Astrocyte of the cerebellum (primary cell): Measurements from ENCODE around the gene KCTD1.

ENCODE experiments used
- DNase-seq: peaks from one replicate; pipeline ENCODE4 v3.0.0-alpha.2; 2011; ENCODE audit warnings: low read depth
- H3K4me3 ChIP-seq: 2 replicates; pipeline ENCODE4 v1.5.1; 2011; ENCODE audit warnings: mild to moderate bottlenecking, low read depth, low read length, moderate library complexity
- in situ Hi-C: cut with HindIII; loops from 2 replicates; pipeline ENCODE4 v1.10.0; 2017; ENCODE audit warnings: low sequenced_read_pairs
- TF ChIP-seq, protein P1 (sequence below): IDR thresholded peaks from 2 replicates; pipeline ENCODE4 v1.5.1; 2012; ENCODE audit warnings: low read length, low read depth, moderate library complexity, mild to moderate bottlenecking; ENCODE audit errors: missing control alignments

The KCTD1 gene

DNA sequence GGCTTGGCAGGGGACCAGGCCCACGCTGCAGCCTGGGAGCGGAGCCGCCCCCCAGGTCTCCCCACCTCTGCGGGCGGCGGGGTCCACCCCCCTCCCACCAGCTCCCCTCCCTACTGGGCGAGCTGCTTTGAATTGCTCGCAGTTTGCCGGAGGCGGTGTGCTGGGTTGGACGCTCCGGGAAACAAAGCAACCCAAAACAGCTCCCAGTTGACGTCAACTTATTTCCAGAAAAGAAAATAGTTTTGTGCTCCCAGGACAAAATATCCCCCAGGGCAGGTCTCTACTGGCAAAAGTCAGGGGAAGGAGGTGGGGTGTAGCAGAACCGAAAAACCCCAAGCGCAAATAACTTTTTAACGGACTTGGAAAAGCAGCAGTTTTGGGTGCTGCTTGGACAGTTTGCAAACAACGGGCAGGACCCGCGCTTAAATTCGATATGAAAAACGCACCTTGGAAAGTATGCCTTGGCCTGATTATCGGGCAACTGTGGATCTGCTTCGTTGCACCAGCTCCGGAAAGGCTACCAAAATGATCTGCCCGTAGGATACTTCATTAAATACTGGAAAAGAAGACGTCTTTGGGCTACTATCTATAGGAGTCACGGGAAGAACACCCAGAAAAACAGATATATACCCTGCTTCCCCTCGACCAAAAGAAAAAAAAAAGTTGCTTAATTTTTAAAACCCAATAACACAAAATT lies 2.8 kb upstream of the KCTD1 start:
- in situ Hi-C loops = no loop called here
- TF ChIP-seq, protein P1, sequence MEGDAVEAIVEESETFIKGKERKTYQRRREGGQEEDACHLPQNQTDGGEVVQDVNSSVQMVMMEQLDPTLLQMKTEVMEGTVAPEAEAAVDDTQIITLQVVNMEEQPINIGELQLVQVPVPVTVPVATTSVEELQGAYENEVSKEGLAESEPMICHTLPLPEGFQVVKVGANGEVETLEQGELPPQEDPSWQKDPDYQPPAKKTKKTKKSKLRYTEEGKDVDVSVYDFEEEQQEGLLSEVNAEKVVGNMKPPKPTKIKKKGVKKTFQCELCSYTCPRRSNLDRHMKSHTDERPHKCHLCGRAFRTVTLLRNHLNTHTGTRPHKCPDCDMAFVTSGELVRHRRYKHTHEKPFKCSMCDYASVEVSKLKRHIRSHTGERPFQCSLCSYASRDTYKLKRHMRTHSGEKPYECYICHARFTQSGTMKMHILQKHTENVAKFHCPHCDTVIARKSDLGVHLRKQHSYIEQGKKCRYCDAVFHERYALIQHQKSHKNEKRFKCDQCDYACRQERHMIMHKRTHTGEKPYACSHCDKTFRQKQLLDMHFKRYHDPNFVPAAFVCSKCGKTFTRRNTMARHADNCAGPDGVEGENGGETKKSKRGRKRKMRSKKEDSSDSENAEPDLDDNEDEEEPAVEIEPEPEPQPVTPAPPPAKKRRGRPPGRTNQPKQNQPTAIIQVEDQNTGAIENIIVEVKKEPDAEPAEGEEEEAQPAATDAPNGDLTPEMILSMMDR = no peak
- peak overlapping the region; percentile 65 for H3K4me3 ChIP-seq
- DNase-seq = no peak

DNA sequence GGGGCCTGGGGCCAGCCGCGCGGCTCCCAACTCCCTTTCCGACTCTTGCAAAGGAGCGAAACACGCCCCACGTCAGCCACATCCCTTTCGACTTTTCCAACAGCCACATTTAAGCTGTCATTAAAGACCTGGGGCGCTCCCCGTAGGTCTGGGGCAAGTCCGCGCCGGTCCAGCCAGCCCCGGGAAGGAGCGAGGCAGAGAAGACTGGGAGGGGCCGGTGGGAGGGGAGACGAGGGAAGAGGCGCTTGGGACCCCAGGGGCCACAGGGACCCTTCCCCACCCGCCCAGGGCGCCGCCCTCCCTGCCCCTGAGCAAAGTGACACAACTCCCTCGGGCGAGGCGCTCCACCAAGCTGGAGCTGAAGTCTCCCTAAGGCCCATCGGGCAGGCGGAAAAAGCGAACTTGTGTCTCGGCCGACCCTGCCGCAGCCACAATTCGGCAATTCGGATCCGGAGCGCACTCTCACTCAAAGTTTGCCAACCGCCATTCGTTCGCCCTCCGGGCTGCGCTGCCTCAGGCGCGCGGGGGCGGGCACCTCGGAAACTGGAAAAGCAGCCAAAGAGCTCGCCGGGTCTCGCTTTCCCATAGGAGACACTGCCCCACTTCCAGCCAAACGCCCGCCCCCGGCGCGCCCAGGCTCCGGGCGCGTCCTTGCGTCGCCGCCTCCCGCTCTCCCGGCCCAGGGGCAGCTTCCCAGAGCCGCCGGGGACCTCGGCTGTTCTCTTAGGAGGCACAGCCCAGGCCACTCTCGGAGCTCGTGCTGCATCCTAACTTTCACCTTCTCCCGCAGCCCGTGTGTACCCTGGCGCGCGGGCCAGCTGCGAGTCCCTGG lies 1.1 kb upstream of the KCTD1 start:
- TF ChIP-seq, protein P1 = no peak
- in situ Hi-C loops = no loop called here
- no peak for DNase-seq

DNA sequence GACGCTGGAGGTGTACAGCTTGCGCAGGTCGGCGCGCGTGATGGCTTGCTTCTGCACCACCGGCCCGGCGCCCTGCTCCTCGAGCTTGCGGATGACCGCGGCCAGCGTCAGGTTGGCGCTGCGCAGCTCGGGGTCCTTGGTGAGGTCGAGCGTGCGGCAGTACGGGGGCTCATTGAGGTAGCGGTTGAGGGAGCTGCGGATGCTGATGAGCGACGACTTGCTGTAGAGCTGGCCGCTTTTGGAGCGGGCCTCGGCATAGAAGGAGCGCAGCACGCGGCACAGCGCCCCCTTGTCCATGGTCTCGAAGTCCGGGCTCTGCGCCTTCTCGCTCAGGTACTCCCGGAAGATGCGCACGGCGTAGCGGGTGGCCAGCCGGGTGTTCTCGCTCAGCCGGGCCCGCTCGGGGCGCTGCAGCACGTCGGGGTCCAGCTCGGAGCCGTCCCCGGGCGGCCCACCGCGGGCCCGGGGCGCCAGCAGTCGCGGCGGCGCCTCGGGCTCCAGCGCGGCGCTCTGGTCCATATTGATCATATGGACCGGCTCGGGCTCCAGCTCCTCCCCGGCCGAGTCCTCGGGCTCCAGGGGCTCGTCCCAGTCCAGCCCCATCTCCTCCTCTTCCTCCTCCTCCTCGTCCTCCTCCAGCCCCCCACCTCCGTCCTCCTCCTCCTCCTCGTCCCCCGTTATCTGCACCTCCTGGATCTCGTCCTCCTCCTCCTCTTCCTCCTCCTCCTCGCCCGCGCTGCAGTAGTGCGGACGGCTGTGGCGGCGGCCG lies 523 bp downstream of the KCTD1 start:
- H3K4me3 ChIP-seq = peak overlapping the region; percentile 65
- TF ChIP-seq, protein P1 = peak; percentile 61
- in situ Hi-C loops = no loop called here
- peak; percentile 57 for DNase-seq

More for the DNA sequence above, 1.1 kb upstream of the KCTD1 start:
- peak overlapping the region; percentile 65 for H3K4me3 ChIP-seq

DNA sequence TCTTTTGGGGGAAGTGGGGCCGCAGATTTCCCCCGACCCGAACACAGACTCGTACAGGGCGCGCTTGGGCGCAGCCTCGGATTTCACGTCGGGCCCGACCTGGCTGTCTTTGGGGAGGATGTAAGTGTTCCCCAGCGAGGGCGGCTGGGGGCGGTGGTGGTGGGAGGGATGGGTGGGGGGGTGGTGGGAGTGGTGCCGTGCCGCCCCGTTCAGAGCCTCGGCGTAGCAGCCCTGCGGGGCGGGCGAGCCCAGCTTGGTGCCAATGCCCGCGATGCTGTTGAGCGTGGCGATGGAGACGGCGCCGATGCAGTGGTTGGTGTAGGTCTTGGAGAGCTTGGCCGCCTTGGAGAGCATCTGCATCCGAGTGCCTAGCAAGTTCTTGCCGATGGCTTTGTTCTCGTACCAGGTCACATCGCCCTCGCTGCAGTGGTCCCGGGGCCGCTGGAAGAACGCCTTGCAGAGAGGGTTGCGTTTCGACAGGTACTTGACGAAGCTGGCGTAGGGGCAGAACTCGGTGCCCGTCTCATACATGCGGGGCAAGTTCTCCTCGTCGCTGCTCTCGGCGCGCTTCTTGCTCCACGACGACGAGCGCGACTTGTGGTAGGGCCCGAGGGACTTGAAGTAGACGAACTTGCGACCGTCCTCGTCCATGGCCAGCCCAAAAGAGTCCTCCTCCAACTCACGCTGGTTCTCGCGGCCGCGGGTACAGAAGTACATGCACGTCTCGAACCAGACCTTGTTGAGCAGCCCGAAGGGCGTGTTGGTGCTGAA lies 1.3 kb downstream of the KCTD1 start:
- peak overlapping the region; percentile 65 for H3K4me3 ChIP-seq
- DNase-seq = no peak
- TF ChIP-seq, protein P1 = no peak
- in situ Hi-C loops = no loop called here

DNA sequence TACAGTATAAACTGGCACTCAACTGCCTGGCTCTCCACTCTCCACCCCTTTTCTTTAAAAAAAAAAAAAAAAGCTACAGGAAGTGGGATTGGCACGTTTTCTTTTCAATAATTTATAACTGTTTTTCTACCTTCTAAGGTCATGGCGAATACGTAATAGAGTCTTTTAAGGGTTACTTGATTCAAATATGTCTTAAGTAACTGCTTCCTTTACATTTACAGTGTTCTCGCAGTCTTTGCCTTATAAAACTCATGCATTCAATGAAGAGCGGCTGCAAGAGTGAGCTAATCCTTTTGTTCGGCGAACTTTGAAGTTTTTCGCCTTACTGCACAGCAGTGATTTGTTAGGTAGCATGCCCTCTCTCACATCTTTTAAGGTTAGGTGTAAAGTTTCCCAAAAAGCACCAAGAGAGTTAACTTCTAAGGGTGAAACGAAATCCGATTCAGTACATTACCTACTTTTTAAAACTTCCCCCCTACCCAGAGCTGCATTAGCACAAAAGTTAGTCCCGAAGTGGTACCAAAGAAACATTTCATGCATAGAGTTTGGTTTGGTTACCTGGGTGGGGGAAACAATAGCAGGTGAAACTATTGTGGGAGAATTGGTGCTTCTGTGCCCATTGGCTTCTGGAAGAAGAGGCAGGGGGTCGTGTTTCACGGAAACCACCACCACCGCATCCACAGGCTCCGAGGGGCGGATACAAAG lies 2.0 kb downstream of the KCTD1 start:
- no peak for DNase-seq
- in situ Hi-C loops = no loop called here
- H3K4me3 ChIP-seq = peak overlapping the region; percentile 65
- TF ChIP-seq, protein P1 = no peak
